SH-SY5Y (cell line): ENCODE data around the gene HOXA3.

Experiments used
- GATA2 ChIP-seq: IDR thresholded peaks from 2 replicates; pipeline ENCODE4 v1.6.1; 2011; ENCODE audit warnings: mild to moderate bottlenecking, low read depth, low read length
- GATA3 ChIP-seq: IDR thresholded peaks from 2 replicates; pipeline ENCODE4 v1.6.1; 2011; ENCODE audit warnings: low read depth, mild to moderate bottlenecking, low read length, moderate library complexity

DNA sequence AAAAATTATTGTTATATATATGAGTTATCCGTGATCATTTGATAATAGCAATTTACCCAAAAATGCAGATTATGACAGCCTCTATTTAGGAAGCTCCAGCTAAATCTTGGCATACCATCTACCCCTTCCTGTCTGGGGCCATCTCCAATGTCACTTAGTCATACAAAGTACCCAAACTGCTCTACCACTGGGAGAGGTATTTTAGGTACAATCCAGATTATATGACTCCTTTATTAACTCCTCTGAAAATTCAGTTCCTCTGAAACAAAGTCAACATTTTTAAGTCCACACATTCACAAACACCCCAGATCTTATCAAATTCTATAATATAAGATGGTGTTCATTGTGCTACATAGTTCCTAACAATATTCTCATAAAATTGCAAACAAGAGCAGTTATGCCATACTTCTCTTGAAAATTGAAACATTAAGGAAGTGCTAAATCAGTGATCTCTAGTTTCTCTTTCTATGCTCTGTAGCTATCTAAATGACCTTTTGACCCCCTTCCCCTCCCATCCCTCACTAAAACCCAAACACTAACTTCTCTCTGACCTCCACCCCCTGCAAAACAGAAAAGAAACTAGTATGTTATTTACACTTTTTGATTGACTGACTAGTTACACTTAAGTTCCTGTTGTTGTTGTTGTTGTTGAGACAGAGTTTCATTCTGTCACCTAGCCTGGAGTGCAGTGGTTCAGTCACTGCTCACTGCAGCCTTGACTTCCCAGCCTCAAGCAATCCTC, 73.0 kb downstream of the HOXA3 start:
- TF ChIP-seq GATA2, result no peak
- no peak for TF ChIP-seq GATA3
